Activated B cell treated with CpG ODN at 0.5 μM for 24 hours (primary cell): ENCODE results near the gene DCC. TPM values are rescaled to one million over a fixed set of nuclear protein-coding genes. Genes with fewer than 3 reads are reported as not detected.

Experiments
- ATAC-seq: fragments of 200-7000 bp; cut with Tn5 transposase; one replicate; pipeline ENCODE4 v1.10.0; 2021; ENCODE audit warnings: low read depth, mild to moderate bottlenecking, moderate library complexity
- CTCF ChIA-PET: fragments of 350-600 bp; sonication (Branson Sonifier 250); formaldehyde crosslinking; loops from one replicate; lab custom pipeline; 2021; ENCODE audit warnings: antibody characterized with exemption; lab: Charles Lee
- POLR2A ChIA-PET: fragments of 350-600 bp; sonication (Branson Sonifier 250); formaldehyde crosslinking; loops from one replicate; lab custom pipeline; 2021; ENCODE audit warnings: antibody characterized with exemption; lab: Charles Lee
- DNase-seq: peaks from one replicate; pipeline ENCODE4 v3.0.0; 2022
- H3K27ac Mint-ChIP-seq: one replicate; pipeline ENCODE4 v1.8.0; 2020; ENCODE audit warnings: mixed read lengths
- H3K27me3 Mint-ChIP-seq: one replicate; pipeline ENCODE4 v1.8.0; 2021; ENCODE audit warnings: mixed read lengths
- H3K36me3 Mint-ChIP-seq: one replicate; pipeline ENCODE4 v1.8.0; 2021; ENCODE audit warnings: low read depth, mixed read lengths
- H3K4me1 Mint-ChIP-seq: one replicate; pipeline ENCODE4 v1.8.0; 2021; ENCODE audit warnings: mixed read lengths
- H3K4me3 Mint-ChIP-seq: one replicate; pipeline ENCODE4 v1.8.0; 2020; ENCODE audit warnings: mild to moderate bottlenecking, mixed read lengths
- H3K9me3 Mint-ChIP-seq: one replicate; pipeline ENCODE4 v1.8.0; 2020; ENCODE audit warnings: mixed read lengths
- intact Hi-C: fragments of 100-400 bp; cut with micrococcal nuclease; formaldehyde crosslinking; loops from one replicate; pipeline ENCODE4 v1.15.1; 2024
- total RNA-seq: library from RNA; stranded (reverse); gene quantifications from 2 replicates; pipeline ENCODE4 v1.2.3, GENCODE V29; 2022
- TF ChIP-seq, protein P1 (sequence below): fragments of 200-600 bp; IDR thresholded peaks from one replicate; pipeline ENCODE4 v1.8.0; 2022; ENCODE audit warnings: antibody characterized with exemption, mild to moderate bottlenecking

The DCC gene
- total RNA-seq, 1 donor from 2014 or later: not detected

DNA sequence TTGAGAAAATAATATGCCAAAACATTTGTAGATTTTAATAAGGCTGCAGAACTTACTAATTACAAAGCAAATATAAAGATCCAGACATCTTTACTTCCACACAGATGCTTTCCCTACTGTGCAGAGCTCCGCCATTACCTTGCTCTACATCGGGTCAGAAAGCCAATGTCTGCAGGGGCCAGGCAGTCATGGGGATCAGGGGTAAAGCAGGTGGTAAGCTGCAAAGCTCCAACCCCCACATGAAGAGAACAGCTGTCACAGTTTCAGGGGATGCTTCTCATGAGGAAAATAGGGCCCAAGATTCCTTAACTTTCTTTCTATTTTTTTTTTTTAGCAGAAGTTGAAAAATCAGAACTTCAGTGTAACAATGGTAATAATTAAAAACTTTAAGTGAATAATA lies 102.7 kb downstream of the DCC start:
- H3K9me3 Mint-ChIP-seq: peaks cover 4% of the 10 kb centered on the region
- intact Hi-C loops: no loop called here
- H3K4me3 Mint-ChIP-seq: no peak overlapping the region
- ChIA-PET CTCF (no interaction called here), POLR2A (no interaction called here)
- DNase-seq (no peak), ATAC-seq (no peak)
- H3K27me3 Mint-ChIP-seq: no peaks in the 10 kb centered on the region
- H3K27ac Mint-ChIP-seq: no peak overlapping the region
- no peaks in the 10 kb centered on the region for H3K36me3 Mint-ChIP-seq
- TF ChIP-seq, protein P1, sequence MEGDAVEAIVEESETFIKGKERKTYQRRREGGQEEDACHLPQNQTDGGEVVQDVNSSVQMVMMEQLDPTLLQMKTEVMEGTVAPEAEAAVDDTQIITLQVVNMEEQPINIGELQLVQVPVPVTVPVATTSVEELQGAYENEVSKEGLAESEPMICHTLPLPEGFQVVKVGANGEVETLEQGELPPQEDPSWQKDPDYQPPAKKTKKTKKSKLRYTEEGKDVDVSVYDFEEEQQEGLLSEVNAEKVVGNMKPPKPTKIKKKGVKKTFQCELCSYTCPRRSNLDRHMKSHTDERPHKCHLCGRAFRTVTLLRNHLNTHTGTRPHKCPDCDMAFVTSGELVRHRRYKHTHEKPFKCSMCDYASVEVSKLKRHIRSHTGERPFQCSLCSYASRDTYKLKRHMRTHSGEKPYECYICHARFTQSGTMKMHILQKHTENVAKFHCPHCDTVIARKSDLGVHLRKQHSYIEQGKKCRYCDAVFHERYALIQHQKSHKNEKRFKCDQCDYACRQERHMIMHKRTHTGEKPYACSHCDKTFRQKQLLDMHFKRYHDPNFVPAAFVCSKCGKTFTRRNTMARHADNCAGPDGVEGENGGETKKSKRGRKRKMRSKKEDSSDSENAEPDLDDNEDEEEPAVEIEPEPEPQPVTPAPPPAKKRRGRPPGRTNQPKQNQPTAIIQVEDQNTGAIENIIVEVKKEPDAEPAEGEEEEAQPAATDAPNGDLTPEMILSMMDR: no peak
- no peaks in the 10 kb centered on the region for H3K4me1 Mint-ChIP-seq

DNA sequence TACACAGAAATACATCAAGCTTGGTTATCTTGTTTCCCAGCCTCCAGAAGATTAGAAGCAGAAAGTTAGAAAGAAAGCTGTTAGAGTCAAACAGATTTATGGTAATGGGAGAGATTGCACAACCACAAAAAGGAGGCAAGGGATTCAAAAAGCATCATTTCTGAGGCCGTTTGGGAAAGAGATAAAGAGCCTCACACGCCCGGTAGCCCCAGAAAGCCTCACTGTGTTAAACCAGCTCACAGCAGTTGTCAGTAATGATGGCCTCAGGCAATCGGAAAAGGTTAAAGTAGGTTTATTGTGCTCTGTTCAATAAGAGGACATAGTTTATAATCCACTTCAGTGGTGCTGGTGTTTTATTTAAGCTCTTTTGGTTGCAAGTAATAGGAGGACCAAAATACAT lies 111.3 kb downstream of the DCC start:
- H3K4me1 Mint-ChIP-seq: no peaks in the 10 kb centered on the region
- TF ChIP-seq, protein P1: no peak
- no peak overlapping the region for H3K27ac Mint-ChIP-seq
- no peaks in the 10 kb centered on the region for H3K27me3 Mint-ChIP-seq
- no peak overlapping the region for H3K4me3 Mint-ChIP-seq
- POLR2A ChIA-PET: no interaction called here
- CTCF ChIA-PET: no interaction called here
- ATAC-seq: no peak
- intact Hi-C loops: no loop called here
- peaks cover 6% of the 10 kb centered on the region for H3K9me3 Mint-ChIP-seq
- no peak for DNase-seq
- H3K36me3 Mint-ChIP-seq: no peaks in the 10 kb centered on the region

DNA sequence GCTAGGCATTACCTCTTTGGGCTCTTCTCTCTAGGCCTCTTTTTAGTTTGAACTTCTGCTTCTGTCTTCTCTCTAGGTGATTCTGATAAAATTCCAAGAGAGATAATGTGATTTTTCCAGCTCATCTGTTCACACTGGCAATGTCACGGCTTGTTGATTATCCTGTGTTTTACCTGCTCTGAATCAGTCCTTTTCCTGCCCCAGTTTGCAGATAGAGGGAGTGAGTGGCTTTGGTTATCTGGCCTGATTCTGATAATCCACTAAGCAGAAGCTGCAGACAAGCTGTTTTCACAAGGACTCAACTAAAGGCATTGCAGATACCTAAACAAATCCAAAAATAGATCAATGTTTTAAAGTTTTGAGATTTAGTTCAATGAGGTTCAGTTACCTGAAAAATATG lies 111.9 kb downstream of the DCC start:
- no peaks in the 10 kb centered on the region for H3K4me1 Mint-ChIP-seq
- intact Hi-C loops: no loop called here
- no peak for DNase-seq
- CTCF ChIA-PET: no interaction called here
- H3K9me3 Mint-ChIP-seq: peaks cover 4% of the 10 kb centered on the region
- POLR2A ChIA-PET: no interaction called here
- no peak overlapping the region for H3K27ac Mint-ChIP-seq
- TF ChIP-seq, protein P1: no peak
- no peak for ATAC-seq
- no peaks in the 10 kb centered on the region for H3K36me3 Mint-ChIP-seq
- no peak overlapping the region for H3K4me3 Mint-ChIP-seq
- H3K27me3 Mint-ChIP-seq: no peaks in the 10 kb centered on the region

DNA sequence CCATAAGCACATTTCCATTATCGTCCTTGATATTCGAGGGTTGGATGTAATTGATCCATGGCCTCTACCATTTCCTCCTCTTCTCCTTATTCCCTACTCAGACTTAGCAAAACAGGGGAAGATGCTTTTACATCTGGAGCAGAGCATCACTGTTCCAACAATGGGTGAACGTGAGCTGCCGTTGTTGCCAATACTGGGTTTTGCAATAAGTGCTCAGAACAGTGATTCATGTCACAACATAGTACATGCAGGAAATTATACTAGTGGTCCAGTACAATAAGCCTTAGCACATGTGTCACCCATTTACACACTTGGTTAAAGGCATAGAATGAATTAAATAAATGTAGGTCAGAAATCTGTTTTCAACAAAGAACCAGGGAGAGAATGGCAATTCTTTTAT lies 112.4 kb downstream of the DCC start:
- no peaks in the 10 kb centered on the region for H3K27me3 Mint-ChIP-seq
- CTCF ChIA-PET: no interaction called here
- no peak for DNase-seq
- no peak overlapping the region for H3K4me3 Mint-ChIP-seq
- intact Hi-C loops: no loop called here
- H3K36me3 Mint-ChIP-seq: no peaks in the 10 kb centered on the region
- no peaks in the 10 kb centered on the region for H3K4me1 Mint-ChIP-seq
- H3K9me3 Mint-ChIP-seq: peaks cover 4% of the 10 kb centered on the region
- no peak overlapping the region for H3K27ac Mint-ChIP-seq
- no peak for ATAC-seq
- TF ChIP-seq, protein P1: no peak
- POLR2A ChIA-PET: no interaction called here

DNA sequence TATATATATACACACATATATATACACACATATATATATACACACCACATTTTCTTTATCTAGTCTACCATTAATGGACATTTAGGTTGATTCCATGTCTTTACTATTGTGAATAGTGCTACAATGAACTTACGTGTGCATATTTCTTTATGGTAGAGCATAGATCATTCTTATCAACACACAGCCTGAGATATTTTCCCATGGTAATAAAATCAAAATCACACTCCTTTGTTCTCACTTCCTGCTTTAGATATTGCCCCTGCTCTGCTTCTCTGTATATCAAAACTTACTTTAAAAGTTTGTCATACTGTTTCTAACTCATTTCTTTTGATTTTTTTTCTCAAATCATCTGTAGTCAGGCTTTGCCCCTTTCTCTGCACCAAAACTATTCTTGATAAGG lies 119.9 kb downstream of the DCC start:
- H3K9me3 Mint-ChIP-seq: no peaks in the 10 kb centered on the region
- ChIA-PET POLR2A (no interaction called here), CTCF (no interaction called here)
- H3K27ac Mint-ChIP-seq: no peak overlapping the region
- TF ChIP-seq, protein P1: no peak
- no peak for ATAC-seq
- H3K27me3 Mint-ChIP-seq: no peaks in the 10 kb centered on the region
- no peaks in the 10 kb centered on the region for H3K4me1 Mint-ChIP-seq
- H3K4me3 Mint-ChIP-seq: no peak overlapping the region
- intact Hi-C loops: no loop called here
- no peaks in the 10 kb centered on the region for H3K36me3 Mint-ChIP-seq
- DNase-seq: no peak
